Tibial artery (tissue), 4 donors: ENCODE results near the gene ACAD10.

Experiments used
- DNase-seq, 2 donors: peaks; one replicate each; pipeline ENCODE4 v3.0.0-alpha.2; 2019
- H3K27ac ChIP-seq, 2 donors: fragments of 200-600 bp; sonication (generic) in 1 of 2; 1 replicate in 1 of 2; 2 replicates in 1 of 2; pipeline ENCODE4 v1.5.1; 2018 to 2019; ENCODE audit warnings: mild to moderate bottlenecking in 1 of 2
- H3K27me3 ChIP-seq, 2 donors: fragments of 200-600 bp; sonication (generic) in 1 of 2; one replicate each; pipeline versions ENCODE4 v1.5.1 to v1.6.0; 2016 to 2019
- H3K36me3 ChIP-seq, 3 donors: fragments of 200-600 bp; sonication (generic) in 2 of 3; one replicate each; pipeline ENCODE4 v1.5.1; 2016 to 2019; ENCODE audit warnings: mild to moderate bottlenecking in 2 of 3
- H3K4me1 ChIP-seq, 4 donors: fragments of 200-600 bp; sonication (generic) in 2 of 4; 1 replicate in 3 of 4; 2 replicates in 1 of 4; pipeline ENCODE4 v1.5.1; 2016 to 2019
- H3K4me3 ChIP-seq, 2 donors: fragments of 200-600 bp; sonication (generic) in 1 of 2; 1 replicate in 1 of 2; 2 replicates in 1 of 2; pipeline ENCODE4 v1.5.1; 2018 to 2019; ENCODE audit warnings: mild to moderate bottlenecking in 2 of 2
- H3K9me3 ChIP-seq, 3 donors: fragments of 200-600 bp; sonication (generic) in 1 of 3; one replicate each; pipeline ENCODE4 v1.5.1; 2016 to 2019
- intact Hi-C: fragments of 100-400 bp; cut with DNase I; formaldehyde crosslinking; loops from one replicate; pipeline ENCODE4 v1.15.0; 2023; ENCODE audit warnings: low total_unique reads
- TF ChIP-seq, protein P1 (sequence below), 2 experiments: fragments of 200-600 bp in 1 of 2; fragments of 450-650 bp in 1 of 2; IDR thresholded peaks; one replicate each; pipeline ENCODE4 v1.5.1; 2017 to 2019; ENCODE audit warnings: antibody characterized with exemption in 2 of 2, mild to moderate bottlenecking in 1 of 2, moderate library complexity in 1 of 2

The ACAD10 gene

DNA sequence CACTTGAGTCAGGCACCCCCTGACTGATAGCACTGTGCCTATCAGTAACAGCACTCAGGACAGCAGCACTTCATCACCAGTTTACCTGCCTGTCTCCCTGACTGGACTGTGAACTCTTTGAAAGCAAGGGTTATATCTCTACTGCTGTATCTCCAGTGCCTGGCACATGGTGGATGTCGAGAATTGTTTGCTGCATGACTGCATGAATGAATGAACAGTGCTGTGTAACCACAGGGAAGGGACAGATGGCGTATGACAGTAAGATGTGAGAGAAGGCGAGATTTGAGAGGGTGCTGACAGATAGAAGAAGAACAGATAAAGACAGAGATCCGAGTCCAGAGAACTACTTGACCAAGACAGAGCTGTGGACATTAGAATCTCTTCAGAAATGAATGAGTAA is 29.8 kb upstream of the ACAD10 start:
- H3K27ac ChIP-seq: no peak overlapping the region
- intact Hi-C loops: no loop called here

DNA sequence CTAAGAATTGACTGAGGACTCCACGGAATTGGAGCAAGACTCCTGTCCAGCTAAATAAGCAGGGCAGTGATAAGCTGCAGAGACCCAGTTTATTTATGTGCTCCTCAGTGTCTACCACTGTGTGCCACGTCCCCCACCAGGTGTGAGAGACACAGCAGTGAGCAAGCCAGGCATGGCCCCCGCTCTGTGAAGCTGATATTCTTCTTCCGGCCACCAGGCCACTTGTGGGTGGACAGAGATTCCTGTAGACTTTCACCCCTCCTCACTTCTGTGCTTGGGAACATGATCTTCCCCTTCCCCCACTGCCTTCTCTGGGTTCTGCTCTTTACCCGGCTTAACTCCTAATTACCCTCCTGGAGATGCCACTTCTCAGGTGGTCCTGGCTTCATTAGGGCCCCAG is 21.4 kb upstream of the ACAD10 start:
- TF ChIP-seq, protein P1, sequence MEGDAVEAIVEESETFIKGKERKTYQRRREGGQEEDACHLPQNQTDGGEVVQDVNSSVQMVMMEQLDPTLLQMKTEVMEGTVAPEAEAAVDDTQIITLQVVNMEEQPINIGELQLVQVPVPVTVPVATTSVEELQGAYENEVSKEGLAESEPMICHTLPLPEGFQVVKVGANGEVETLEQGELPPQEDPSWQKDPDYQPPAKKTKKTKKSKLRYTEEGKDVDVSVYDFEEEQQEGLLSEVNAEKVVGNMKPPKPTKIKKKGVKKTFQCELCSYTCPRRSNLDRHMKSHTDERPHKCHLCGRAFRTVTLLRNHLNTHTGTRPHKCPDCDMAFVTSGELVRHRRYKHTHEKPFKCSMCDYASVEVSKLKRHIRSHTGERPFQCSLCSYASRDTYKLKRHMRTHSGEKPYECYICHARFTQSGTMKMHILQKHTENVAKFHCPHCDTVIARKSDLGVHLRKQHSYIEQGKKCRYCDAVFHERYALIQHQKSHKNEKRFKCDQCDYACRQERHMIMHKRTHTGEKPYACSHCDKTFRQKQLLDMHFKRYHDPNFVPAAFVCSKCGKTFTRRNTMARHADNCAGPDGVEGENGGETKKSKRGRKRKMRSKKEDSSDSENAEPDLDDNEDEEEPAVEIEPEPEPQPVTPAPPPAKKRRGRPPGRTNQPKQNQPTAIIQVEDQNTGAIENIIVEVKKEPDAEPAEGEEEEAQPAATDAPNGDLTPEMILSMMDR (IDR thresholded peaks at IDR 0.05): no peak
- no peak for DNase-seq
- no peaks in the 10 kb centered on the region for H3K9me3 ChIP-seq
- H3K4me3 ChIP-seq: no peak overlapping the region
- intact Hi-C loops: no loop called here
- peak overlapping the region in 1 of 2 donors; percentile 18 for H3K27ac ChIP-seq
- peaks cover 0 to 16% (median 4%) of the 10 kb centered on the region in 4 donors for H3K4me1 ChIP-seq
- H3K36me3 ChIP-seq: peaks cover 51 to 94% (median 60%) of the 10 kb centered on the region in 3 donors
- H3K27me3 ChIP-seq: no peaks in the 10 kb centered on the region

More for the DNA sequence above, 29.8 kb upstream of the ACAD10 start:
- Histone ChIP-seq H3K9me3 (no peaks in the 10 kb centered on the region), H3K4me3 (no peak overlapping the region), H3K4me1 (no peaks in the 10 kb centered on the region), H3K36me3 (peaks cover 88 to 100% (median 97%) of the 10 kb centered on the region in 3 donors), H3K27me3 (no peaks in the 10 kb centered on the region)
- no peak for DNase-seq
- TF ChIP-seq, protein P1 (IDR thresholded peaks at IDR 0.05): no peak

DNA sequence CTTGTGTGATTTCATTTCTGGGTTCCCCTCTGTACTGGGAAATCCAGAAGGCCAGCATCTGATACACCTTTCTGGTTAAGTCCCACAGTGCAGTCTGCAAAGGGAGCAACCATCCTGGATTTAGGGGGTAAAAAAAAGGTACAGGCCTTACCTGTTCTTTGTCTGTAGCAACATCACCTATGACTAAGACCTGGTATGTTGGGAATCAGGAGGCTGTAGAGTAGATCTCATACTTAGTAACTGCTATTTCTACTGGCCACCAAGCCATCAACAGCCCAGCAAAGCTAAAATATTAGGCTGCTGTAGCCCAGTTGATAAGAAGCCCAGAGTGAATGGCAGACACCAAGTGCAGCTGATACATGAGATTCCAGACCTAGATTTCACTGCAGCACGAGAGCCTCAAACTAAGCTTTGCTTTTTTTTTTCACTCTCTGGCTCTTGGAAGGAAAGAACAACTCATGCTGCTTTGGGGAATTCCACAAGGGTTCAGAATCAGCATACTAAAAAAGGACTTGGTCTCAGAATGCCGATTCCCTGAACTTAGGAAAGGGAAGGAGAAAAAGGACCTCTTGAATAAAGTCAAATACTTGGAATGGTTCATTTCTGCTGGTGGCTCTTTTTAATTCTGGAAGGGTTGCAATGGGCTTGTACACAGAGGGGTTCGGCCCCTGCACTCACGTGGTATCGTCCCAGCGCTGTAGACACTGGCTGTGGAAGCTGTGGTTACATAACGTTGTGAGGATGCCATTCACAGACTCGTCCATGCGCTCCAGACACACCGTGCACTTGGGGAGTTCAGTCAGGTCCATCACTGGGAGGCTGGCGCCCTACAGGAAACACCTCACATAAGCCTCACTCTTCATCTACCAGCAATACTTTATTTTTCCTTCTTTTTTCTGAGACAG is 20.6 kb upstream of the ACAD10 start:
- Histone ChIP-seq H3K27ac (peak overlapping the region in 1 of 2 donors; percentile 18), H3K4me1 (peaks cover 0 to 16% (median 4%) of the 10 kb centered on the region in 4 donors), H3K4me3 (no peak overlapping the region), H3K27me3 (no peaks in the 10 kb centered on the region), H3K9me3 (no peaks in the 10 kb centered on the region), H3K36me3 (peaks cover 49 to 94% (median 54%) of the 10 kb centered on the region in 3 donors)
- intact Hi-C loops: no loop called here
- no peak for DNase-seq
- TF ChIP-seq, protein P1 (IDR thresholded peaks at IDR 0.05): no peak

DNA sequence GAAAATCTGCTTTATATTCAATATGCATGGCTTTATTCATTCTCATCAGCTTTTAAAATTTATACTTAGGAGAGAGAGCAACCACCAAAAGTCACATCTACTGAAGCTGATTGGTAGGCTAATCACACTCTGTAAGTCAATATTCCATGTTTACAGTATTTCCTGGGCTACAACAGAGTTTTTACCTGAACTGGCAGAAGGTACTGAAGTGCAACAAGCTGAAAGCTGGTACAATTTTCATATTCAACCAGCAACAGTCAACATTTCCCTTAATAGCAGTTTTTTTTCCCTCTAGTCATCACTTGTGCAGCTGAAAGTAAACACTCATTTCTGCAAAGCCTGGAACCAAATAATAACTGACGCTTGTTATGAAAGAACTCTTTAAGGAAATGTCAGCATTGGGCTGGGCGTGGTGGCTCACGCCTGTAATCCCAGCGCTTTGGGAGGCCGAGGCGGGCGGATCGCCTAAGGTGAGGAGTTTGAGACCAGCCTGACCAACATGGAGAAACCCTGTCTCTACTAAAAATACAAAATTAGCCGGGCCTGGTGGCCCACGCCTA is 13.0 kb upstream of the ACAD10 start:
- Histone ChIP-seq H3K4me1 (peaks cover 0 to 11% (median 5%) of the 10 kb centered on the region in 4 donors), H3K27ac (no peak overlapping the region), H3K4me3 (no peak overlapping the region), H3K36me3 (peaks cover 49 to 87% (median 73%) of the 10 kb centered on the region in 3 donors), H3K27me3 (no peaks in the 10 kb centered on the region), H3K9me3 (no peaks in the 10 kb centered on the region)
- TF ChIP-seq, protein P1 (IDR thresholded peaks at IDR 0.05): no peak
- intact Hi-C loops: loop anchor here (10.0 kb wide), 1 partner anchor 278 kb away; no protein-coding TSS in a partner anchor
- DNase-seq: no peak

DNA sequence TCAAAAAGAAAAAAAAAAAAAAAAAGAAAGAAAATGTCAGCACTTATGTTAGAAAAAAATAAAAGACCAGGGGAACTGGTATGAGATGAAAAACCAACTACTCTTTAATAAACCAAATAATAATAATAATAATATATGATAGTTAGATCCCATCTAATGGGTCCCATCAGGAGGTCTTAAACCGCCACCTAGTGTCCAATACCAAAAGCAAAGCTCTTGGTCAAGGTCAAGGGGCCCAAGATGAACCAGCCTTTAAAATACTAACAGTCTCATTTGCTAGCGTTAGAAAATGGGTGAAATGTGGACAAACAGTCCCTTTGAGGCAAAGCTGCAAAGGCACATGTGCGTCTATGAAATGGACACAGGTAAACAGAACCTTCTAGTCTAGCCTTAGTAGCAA is 12.3 kb upstream of the ACAD10 start:
- intact Hi-C loops: loop anchor here (10.0 kb wide), 1 partner anchor 279 kb away; no protein-coding TSS in a partner anchor
- H3K4me3 ChIP-seq: no peak overlapping the region
- H3K27ac ChIP-seq: peak overlapping the region in 1 of 2 donors; percentile 19
- no peak for DNase-seq
- H3K27me3 ChIP-seq: no peaks in the 10 kb centered on the region
- TF ChIP-seq, protein P1 (IDR thresholded peaks at IDR 0.05): peak; percentile 28 to 36
- peaks cover 55 to 90% (median 76%) of the 10 kb centered on the region in 3 donors for H3K36me3 ChIP-seq
- peaks cover 0 to 11% (median 5%) of the 10 kb centered on the region in 4 donors for H3K4me1 ChIP-seq
- H3K9me3 ChIP-seq: no peaks in the 10 kb centered on the region
